GM18861 (cell line): Measurements from ENCODE around the gene MLF2.

ENCODE experiments used
- ATAC-seq: cut with Tn5 transposase; IDR thresholded peaks from one replicate; pipeline ENCODE4 v1.9.1; 2021; ENCODE audit not compliant: unreplicated experiment

Gene MLF2

GRCh38 chr12:6698352-6699046 lies 54.4 kb downstream of the MLF2 start:
- no peak for ATAC-seq
